ENCODE data around the gene TBCCD1. TPM values are rescaled to one million over a fixed set of nuclear protein-coding genes. Genes with fewer than 3 reads are reported as not detected.

The TBCCD1 gene
- total RNA-seq, 1 experiment from 2014 or later = 7.4 TPM

DNA sequence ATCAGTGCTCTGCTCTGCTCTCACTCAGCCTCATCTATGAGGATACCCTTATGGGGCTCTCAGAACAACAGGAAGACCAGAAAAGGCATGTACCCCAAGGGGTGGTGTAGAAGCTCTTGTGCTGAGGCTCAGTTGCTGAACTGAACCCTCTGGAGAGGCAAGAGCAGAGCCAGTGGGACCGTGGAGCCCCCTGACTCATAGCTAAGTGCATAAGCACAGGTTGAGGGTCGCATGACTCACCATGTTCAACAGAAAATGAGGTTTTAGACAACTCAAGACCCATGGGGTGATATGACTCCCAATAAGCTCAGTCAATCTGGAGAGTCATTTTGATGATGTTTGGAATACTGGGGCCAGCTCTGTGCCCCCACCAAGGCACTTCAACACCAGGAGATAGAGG is 60.3 kb downstream of the TBCCD1 start:
- Histone ChIP-seq H3K4me1 (ENCODE audit: insufficient read depth, low read length) (no peaks in the 10 kb centered on the region), H2BK12ac (ENCODE audit: insufficient read length, low read depth, low read length) (no peak overlapping the region), H3K56ac (ENCODE audit: insufficient read length, low read depth, low read length) (no peak overlapping the region), H3K9me3 (ENCODE audit: control insufficient read depth, low read depth, low read length) (no peaks in the 10 kb centered on the region), H2BK120ac (ENCODE audit: low read depth, low read length, poor library complexity, severe bottlenecking) (no peak overlapping the region), H4K20me1 (ENCODE audit: control insufficient read depth, insufficient read depth, insufficient read length) (no peaks in the 10 kb centered on the region), H3T11ph (ENCODE audit: low read length) (no peak overlapping the region), H2AFZ (ENCODE audit: low read length) (no peak overlapping the region), H3K9ac (ENCODE audit: extremely low read depth, insufficient read length, low read length) (no peak overlapping the region), H4K91ac (ENCODE audit: insufficient read length, low read depth, low read length) (no peak overlapping the region), H2BK20ac (ENCODE audit: low read depth, low read length, poor library complexity, severe bottlenecking) (no peak overlapping the region), H2AK5ac (ENCODE audit: insufficient read length, low read length) (no peak overlapping the region), H3K4ac (ENCODE audit: low read depth, low read length) (no peak overlapping the region), H4K8ac (replicated peaks; ENCODE audit: insufficient read length, low read depth, low read length) (no peak overlapping the region), H3K14ac (ENCODE audit: insufficient read depth, low read length) (no peak overlapping the region), H3K27me3 (ENCODE audit: insufficient read depth, low read length) (no peaks in the 10 kb centered on the region), H3K18ac (ENCODE audit: insufficient read length, low read depth, low read length) (no peak overlapping the region), H3K4me2 (ENCODE audit: insufficient read depth, insufficient read length, low read length) (no peak overlapping the region), H2BK5ac (ENCODE audit: insufficient read length, low read length) (no peak overlapping the region), H4K5ac (ENCODE audit: insufficient read length, low read depth, low read length) (no peak overlapping the region), H3K23ac (ENCODE audit: insufficient read length, low read depth, low read length) (no peak overlapping the region), H3K79me2 (ENCODE audit: insufficient read depth, low read length) (no peaks in the 10 kb centered on the region; the same call in 1 of the 2 replicates), H3K23me2 (ENCODE audit: insufficient read length, low read depth, low read length, poor library complexity, severe bottlenecking) (no peaks in the 10 kb centered on the region), H3K79me1 (ENCODE audit: insufficient read depth, low read depth, low read length, poor library complexity, severe bottlenecking) (no peaks in the 10 kb centered on the region), H2BK15ac (ENCODE audit: low read depth, low read length) (no peak overlapping the region), H3K27ac (ENCODE audit: insufficient read length, low read depth, low read length) (no peak overlapping the region)
- no peaks in the 10 kb centered on the region for H3K9me3 Mint-ChIP-seq
- H3K4me1 Mint-ChIP-seq = peaks cover 16 to 19% of the 10 kb centered on the region in 2 experiments
- no peak for DNase-seq
- H3K27me3 Mint-ChIP-seq (ENCODE audit: low read depth) = peaks cover 20% of the 10 kb centered on the region
- H3K4me3 Mint-ChIP-seq = no peak overlapping the region
- TF ChIP-seq, protein P1, sequence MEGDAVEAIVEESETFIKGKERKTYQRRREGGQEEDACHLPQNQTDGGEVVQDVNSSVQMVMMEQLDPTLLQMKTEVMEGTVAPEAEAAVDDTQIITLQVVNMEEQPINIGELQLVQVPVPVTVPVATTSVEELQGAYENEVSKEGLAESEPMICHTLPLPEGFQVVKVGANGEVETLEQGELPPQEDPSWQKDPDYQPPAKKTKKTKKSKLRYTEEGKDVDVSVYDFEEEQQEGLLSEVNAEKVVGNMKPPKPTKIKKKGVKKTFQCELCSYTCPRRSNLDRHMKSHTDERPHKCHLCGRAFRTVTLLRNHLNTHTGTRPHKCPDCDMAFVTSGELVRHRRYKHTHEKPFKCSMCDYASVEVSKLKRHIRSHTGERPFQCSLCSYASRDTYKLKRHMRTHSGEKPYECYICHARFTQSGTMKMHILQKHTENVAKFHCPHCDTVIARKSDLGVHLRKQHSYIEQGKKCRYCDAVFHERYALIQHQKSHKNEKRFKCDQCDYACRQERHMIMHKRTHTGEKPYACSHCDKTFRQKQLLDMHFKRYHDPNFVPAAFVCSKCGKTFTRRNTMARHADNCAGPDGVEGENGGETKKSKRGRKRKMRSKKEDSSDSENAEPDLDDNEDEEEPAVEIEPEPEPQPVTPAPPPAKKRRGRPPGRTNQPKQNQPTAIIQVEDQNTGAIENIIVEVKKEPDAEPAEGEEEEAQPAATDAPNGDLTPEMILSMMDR (conservative IDR thresholded peaks at IDR 0.05) = no peak
- H3K27ac Mint-ChIP-seq = no peak overlapping the region
- no CpG with 5 or more reads among the region's 2 CpGs for WGBS (ENCODE audit: extremely low coverage, insufficient read length, low lambda C conversion rate)
- no peaks in the 10 kb centered on the region for H3K36me3 Mint-ChIP-seq (ENCODE audit: insufficient read depth in 1 of 3, low read depth in 3 of 3)

Data from H9 (cell line).